H1 (cell line): Measurements from ENCODE around the gene PLEKHM1.
"Not testable (repeated sequence)": the region's sequence is repeated elsewhere in the genome, so short reads cannot be mapped to it uniquely, and the experiment has no call there.

Experiments used
- CBX5 ChIP-seq: fragments of 300-800, 300-1000 bp; sonication (generic); IDR thresholded peaks from 2 replicates; pipeline ENCODE4 v1.7.1; 2016; ENCODE audit warnings: antibody characterized with exemption, low read length, low read depth
- CEBPB ChIP-seq: IDR thresholded peaks from 2 replicates; pipeline ENCODE4 v1.6.1; 2012; ENCODE audit warnings: low read depth, low read length
- CREB1 ChIP-seq: IDR thresholded peaks from 2 replicates; pipeline ENCODE4 v1.6.1; 2012; ENCODE audit warnings: inconsistent platforms
- EZH2 ChIP-seq: fragments of 200-600 bp; sonication (generic); IDR thresholded peaks from 2 replicates; pipeline ENCODE4 v1.7.1; 2012; ENCODE audit warnings: low read depth, mild to moderate bottlenecking, moderate library complexity, low read length, inconsistent platforms; ENCODE audit not compliant: severe bottlenecking
- JUND ChIP-seq: IDR thresholded peaks from 2 replicates; pipeline ENCODE4 v1.6.1; 2011; ENCODE audit warnings: mild to moderate bottlenecking, improper control_type of control experiment, low read length
- POLR2A ChIP-seq, 2 experiments: IDR thresholded peaks; 1 replicate in 1 of 2; 2 replicates in 1 of 2; pipeline ENCODE4 v1.6.1; 2011; ENCODE audit warnings: low read depth in 2 of 2, low read length in 2 of 2, mild to moderate bottlenecking in 2 of 2; ENCODE audit errors: control extremely low read depth in 1 of 2
- TF ChIP-seq, protein P1 (sequence below), 3 experiments: IDR thresholded peaks; 1 replicate in 2 of 3; 2 replicates in 1 of 3; pipeline versions ENCODE4 v1.5.1 to v1.6.1; 2011; ENCODE audit warnings: low read length in 3 of 3, mild to moderate bottlenecking in 3 of 3, inconsistent platforms in 2 of 3, low read depth in 1 of 3, moderate library complexity in 1 of 3; ENCODE audit not compliant: insufficient read depth in 1 of 3; ENCODE audit errors: control extremely low read depth in 1 of 3
- TF ChIP-seq, protein P2 (sequence below): IDR thresholded peaks from 2 replicates; pipeline ENCODE4 v1.6.1; 2012; ENCODE audit warnings: inconsistent platforms

DNA sequence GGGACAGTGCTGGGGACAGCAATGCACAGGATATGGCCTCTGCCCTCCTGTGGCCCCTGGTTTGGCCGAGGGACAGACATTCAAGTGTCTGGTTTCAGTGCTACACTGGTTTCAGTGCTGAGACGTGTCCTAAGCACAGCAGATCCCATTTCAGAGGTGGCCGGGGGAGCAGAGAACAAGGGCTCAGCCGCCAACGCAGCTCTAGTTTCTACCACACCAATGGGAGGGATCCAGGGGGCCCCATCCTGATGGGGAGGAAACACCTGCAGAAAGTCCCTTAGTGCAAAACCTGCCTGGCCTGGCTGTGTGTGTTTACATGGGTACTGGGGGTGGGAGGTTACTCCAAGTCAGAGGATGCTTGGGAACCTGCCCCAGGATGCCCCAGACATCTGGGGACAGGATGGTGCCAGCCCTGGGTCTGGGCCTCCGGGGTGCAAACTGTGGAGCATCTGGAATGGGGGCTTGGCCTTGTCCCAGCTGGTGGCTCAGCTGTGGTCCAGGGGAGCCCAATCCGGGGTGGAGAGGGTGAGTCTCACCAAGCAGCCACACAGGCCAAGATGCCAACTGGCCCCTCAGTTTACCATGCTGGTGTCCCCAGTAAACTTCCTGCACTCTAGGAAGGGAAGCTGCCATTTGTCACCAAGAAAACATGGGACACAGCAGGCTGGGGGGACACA, 49.5 kb downstream of the PLEKHM1 start:
- TF ChIP-seq, protein P1, sequence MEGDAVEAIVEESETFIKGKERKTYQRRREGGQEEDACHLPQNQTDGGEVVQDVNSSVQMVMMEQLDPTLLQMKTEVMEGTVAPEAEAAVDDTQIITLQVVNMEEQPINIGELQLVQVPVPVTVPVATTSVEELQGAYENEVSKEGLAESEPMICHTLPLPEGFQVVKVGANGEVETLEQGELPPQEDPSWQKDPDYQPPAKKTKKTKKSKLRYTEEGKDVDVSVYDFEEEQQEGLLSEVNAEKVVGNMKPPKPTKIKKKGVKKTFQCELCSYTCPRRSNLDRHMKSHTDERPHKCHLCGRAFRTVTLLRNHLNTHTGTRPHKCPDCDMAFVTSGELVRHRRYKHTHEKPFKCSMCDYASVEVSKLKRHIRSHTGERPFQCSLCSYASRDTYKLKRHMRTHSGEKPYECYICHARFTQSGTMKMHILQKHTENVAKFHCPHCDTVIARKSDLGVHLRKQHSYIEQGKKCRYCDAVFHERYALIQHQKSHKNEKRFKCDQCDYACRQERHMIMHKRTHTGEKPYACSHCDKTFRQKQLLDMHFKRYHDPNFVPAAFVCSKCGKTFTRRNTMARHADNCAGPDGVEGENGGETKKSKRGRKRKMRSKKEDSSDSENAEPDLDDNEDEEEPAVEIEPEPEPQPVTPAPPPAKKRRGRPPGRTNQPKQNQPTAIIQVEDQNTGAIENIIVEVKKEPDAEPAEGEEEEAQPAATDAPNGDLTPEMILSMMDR (IDR thresholded peaks at IDR 0.05; ENCODE audit: control extremely low read depth in 1 of 3, insufficient read depth in 1 of 3, low read depth in 1 of 3, low read length in 3 of 3): not testable (repeated sequence)
- not testable (repeated sequence) for TF ChIP-seq CBX5; EZH2; CEBPB; POLR2A (IDR thresholded peaks at IDR 0.05; ENCODE audit: control extremely low read depth in 1 of 2, low read depth in 2 of 2, low read length in 2 of 2); CREB1; JUND
- TF ChIP-seq, protein P2, sequence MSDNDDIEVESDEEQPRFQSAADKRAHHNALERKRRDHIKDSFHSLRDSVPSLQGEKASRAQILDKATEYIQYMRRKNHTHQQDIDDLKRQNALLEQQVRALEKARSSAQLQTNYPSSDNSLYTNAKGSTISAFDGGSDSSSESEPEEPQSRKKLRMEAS: not testable (repeated sequence)
